GM19193 (cell line): ENCODE data around the gene MAPK8IP2.

Experiments
- POLR2A ChIP-seq: IDR thresholded peaks from 4 replicates; pipeline ENCODE4 v1.6.1; 2011; ENCODE audit not compliant: insufficient read depth, insufficient read length; ENCODE audit errors: extremely low read depth

Gene MAPK8IP2

DNA sequence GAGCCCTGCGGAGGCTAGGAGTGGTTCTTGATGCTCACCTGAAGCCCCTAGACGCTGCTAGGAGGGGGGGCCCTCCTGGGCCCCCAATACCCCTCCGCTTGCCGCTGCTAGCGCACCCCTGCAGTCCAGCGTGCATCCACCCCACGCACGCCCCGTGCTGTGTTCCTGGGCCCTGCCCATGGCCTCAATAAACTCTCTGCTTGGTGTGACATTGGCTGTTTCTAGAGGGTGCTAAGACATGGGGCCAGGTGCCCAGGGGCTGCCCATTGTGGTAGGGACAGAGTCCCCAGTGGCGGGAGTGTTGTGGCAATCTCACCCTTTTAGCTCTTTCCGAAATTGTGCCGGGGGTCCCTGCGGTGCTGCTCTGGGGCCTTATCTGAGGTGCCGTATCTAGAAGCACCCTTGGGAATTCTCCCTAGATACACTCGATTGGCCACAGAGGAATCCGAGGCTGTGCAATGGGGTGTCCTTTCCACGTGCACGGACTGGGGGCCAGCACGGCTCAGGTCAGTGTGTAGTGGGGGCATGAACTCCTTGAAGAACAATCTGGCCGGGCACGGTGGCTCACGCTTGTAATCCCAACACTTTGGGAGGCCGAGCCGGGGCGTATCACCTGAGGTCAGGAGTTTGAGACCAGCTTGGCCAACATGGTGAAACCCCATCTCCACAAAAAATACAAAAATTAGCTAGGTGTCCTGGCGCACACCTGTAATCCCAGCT, 10.9 kb downstream of the MAPK8IP2 start:
- TF ChIP-seq POLR2A = no peak

DNA sequence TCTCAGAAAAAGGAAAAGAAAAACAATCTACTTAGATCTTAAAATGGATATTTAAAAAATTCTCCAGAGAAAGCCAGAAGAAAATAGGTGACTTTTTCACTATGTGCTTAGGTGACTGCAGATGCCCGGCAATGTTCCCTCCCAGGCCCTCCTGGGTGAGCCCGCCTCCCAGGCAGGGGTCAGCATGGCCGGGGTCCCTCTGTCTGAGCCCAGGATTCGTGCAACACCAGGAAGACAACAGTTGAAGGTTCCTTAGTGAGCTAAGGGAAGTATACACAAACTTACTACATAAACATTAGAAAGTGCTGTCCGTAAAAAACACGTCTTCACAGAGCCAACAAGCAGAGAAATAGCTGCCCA, 11.6 kb downstream of the MAPK8IP2 start:
- TF ChIP-seq POLR2A = no peak

DNA sequence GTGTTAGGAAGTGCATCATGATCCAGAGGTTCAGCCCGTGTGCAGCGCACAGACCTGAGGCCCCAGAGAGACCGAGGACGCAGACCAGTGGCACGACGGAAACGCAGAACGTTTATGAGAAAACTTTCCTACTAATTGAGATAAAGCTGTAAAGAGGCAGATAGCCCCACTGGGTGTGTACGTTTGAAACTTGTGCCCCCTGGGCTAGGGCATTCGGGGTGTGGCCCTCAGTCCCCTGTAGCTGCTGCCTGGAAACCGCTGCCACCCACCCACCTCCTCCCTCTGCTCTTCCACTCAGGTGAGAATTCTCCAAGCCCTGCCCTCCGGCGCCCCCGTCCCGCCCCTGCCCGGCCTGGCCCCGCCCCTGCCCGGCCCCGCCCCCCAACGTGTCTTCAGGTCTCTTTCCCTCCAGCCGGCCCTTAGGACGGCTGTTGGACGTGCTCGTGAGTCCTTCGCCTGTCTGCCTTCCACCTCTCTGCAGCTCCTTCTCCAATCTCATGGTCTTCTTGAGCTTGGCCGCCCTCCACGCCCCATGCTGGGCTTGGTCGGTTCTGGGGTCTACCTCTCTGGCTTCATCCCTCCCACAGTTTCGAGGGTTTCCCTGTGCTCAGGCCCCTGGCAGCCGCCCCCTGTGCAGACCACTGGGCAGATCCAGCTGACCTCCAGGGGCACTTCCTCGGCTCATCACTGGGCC, 12.1 kb downstream of the MAPK8IP2 start:
- no peak for TF ChIP-seq POLR2A

DNA sequence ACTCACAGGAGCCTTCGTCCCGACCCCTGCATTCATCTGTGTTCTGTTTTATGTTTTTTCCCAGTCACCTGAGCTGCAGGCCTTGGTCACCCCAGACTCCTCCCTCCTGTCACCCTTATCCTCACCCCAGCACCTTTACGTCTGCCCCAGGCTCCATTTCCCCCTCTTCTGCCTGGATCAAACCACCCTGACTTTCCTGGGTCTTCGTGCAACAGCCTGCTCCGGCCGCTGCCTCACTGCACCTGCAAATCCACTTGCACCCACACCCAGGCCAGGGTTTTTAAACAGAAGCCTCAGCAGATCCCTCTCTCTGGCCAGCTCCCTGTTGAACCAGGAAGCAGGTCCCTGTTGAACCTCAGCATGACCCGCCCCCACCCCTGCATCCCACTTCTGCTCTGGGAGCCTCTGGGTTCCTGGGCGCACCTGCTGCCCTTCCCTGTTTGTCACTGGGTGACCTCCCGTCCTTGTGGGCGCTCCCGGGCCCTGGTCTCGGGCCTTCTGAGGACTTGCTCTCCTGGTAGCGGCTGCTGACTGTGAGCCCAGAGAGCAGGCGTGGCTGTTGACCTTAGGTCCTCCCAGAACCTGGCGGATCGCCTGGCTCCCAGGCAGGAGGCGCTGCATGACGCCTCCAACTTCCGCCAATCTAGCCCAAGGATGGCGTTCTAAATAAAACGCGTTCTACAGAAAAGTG, 12.8 kb downstream of the MAPK8IP2 start:
- TF ChIP-seq POLR2A = no peak

DNA sequence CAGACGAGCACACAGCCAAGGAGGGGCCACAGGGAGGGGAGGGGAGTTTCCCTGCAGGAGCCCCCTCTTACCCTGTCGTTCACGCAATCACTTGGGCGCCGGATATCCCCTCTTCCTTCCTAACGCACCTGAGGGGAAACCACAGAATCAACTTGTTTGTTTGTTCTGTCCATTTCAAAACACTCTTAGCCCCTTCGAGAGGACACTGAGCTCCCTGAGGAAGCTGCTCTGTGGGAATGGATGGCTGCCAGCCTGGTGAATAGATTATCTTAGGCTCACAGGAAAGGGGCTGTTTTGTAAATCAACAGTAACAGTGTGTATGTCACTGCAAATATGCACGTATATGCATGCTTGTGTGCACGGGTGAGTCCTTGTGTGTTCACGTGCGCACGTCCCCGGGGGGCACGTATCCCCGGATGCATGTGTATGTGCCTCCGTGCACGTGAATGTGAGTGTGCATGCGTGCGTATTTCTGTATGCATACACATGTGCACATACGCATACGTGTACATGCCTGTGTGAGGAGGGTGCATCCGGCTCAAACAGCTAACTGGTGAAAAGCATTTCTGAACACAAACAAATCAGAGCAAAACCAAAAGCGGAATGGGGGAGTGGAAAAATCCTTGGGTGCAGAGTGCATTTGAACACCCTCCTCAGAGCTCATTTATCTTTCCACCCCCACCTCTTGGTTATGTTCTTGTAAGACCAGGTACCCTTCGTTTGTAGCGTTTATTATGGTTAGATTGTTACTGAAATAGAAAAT, 20.2 kb downstream of the MAPK8IP2 start:
- peak; percentile 25 for TF ChIP-seq POLR2A

DNA sequence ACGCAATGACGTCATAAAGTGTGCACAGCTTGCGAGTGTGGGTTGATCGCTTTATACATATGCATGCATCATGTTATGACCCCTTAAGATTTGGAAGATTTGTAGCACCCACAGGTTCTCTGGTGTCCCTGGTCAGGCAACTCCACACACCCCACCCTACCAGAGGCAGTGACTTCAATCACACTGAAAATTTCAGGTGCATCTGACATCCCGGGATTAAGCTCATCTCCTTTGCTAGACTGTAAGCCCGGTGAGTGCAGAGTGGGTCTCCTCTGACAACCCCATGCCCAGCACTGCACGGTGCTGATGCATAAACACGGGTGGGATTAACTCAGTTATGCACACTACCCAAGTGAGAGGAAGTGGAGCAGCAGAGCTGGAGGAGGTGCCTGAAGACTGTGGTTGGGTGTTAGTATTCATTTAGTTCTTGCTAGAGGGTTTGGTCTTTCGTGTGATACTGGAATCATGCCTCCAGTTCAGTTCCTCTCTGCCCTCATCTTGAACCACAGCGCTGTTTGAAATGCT, 20.8 kb downstream of the MAPK8IP2 start:
- peak; percentile 39 for TF ChIP-seq POLR2A

DNA sequence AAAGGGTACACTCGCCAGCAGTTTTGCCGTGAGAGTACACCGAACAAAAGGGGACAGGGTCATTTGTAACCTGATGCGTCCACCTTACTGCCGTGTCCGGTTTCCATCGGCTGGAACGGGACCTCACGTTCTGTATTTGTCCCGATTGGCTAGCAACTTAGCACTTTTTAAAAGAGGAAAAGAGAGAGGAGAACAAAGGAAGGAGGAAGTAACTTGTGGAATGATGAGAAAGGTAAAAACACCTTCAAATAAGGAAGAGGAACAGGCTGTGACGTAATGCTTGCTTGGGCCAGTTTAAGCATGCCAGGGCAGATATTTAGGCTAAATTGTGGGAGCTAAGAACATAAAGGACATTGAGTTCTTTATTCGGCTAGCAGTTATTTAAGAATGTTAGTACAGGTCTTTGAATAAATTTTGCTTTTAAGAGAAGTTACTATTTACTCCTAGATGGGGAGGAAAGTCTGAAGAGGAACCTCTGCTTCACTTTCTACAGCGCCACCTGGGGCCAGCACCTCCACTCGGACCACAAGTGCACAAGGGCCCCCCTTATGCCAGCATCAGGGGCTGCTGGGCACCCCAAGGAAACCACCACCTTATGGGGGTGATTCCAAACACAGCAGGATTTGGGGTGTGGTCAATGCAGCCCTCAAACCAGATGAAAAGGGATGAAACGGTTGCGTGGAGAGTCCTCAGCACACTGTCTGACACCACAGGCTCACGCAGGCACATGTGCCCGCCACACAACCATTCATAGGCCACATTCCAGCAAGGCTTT, 21.5 kb downstream of the MAPK8IP2 start:
- peak; percentile 2 for TF ChIP-seq POLR2A

DNA sequence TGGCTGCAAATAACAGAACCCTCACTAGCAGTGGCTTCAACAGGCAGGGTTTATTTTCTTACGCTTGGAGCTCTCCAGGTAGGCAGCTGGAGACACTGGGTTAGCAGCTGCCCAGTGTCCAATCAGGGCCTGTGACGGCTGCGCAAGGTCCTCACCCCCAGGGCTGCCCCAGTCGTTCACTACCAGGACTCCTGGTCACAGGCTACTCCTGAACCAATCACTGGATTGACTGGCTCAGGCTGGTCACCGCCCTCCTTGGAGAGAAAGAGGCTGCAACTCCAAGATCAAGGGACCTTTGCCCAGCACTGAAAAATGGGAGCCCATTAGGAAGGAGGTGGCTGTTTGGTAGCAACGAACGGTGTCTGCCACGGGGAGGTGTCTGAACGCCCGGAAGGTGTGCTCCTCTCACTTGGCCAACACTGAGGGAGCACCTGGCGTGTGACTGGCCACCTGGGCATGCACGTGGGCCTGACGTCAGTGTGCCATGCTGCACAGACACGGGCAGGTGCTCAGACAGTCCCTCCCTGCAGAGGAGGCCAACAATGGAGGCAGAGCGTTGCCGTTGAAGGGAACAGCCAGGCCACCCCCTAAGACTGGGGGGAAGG, 22.2 kb downstream of the MAPK8IP2 start:
- no peak for TF ChIP-seq POLR2A

DNA sequence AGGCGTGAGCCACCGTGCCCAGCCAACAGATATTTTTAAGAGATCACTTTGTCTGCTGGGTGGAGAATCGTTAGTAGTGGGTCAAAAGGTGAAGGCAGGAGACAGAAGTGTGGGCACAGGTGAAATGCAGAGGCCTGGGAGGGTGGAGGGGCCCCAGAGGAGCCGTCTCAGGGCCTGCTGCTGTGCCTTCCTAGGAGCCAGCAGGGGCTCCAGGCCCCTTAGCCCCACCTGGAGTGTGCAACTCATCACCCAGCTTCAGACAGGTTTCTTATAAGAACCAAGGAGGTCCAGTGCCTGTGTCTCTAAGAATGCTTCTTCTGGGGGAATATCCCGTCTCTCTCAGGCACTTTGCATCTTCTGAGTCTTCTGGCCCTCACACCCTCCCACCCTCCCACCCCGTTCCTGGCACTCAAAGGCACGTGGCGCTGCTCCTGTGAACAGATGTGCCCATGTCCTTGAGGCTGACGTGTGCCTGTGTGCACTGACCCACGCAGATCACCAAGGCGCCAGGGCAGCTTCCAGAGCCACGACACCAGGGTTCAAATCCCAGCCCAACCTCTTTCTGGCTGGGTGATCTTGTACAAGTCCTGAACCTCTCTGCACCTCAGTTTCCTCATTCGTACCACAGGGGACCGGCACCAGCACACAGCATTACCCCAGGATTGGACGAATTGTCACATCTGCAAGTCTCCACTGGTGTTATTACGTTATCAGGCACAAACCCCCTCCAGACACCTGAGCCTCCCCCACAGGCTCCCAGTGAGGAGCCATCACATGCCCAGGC, 23.9 kb downstream of the MAPK8IP2 start:
- no peak for TF ChIP-seq POLR2A

DNA sequence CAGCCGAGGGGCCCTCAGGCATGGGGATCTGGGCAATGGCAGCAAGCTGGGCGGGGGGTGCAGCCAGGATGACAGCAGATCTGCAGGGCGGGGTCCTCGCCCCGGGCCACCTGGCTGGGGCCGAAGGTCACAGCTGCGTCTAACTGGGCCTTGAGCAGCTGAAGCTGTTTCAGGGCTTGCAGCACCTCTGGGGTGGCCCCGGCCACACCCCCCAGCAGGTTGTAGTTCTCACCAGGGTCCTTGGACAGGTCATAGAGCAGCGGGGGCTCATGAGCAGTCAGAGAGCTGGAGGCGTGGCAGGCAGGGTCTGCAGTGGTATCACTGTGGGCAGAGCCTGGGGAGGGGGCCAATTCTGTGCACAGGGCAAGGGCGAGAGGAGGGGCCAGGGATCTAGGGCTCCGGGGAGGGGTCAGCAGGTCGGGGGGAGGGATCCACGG, 24.6 kb downstream of the MAPK8IP2 start:
- no peak for TF ChIP-seq POLR2A

DNA sequence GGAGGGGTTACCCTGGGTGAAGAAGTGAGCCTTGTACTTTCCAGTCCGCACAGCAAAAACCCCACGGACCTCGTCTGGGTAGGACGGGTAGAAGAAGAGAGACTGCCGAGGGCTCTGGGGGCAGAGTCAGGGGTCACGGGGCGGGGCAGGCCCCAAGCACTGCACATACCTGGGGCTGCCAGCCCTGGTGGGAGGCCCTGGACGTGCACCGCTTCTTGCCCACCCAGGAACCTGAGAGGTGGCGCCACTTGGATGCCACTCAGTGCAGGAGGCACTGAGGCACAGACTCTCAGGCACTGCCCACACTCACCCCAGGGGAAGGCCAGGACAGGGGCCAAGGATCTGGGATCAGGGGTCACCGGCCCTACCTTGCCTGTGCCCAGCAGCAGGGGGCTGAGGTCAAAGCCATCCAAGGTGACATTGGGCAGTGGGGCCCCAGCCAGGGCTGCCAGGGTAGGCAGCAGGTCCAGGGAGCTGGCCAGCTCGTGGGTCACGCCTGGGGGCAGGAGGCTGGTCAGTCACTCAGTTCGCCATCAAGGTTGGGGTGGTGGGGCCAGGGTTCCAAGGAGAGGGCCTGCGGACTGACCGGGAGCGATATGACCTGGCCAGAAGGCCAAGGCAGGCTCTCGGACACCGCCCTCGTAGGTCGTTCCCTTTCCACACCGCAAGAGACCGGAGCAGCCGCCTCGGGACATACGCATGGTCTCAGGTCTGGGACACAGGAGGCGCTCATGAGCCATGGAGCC, 25.1 kb downstream of the MAPK8IP2 start:
- no peak for TF ChIP-seq POLR2A

DNA sequence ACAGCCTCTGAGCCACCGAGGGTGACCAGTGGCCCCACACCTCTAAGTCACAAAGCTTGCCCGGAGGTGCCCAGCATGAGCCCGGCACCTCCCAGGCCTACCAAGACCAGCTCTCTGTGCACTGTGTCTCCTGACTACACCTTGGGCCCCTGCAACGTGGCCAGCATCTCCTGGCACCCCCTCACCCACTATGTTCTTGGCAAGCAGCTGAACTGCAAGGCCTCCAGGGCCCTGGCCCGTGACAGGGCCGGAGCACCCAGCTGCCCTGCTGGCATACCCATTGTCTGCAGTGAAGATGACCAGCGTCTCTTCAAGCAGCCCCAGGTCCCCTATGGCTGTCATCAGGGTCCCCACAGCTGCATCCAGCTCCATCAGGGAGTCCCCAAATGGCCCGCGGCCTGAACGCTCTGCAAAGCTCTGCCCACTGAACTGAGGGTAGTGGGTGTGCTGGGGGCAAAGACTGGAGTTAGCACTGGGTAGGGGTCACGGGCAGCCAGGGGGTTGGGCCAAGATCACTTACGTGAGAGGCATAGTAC, 25.8 kb downstream of the MAPK8IP2 start:
- no peak for TF ChIP-seq POLR2A
